HepG2 (cell line): Measurements from ENCODE around the gene ATP11A. TPM values are rescaled to one million over a fixed set of nuclear protein-coding genes. Genes with fewer than 3 reads are reported as not detected.

ENCODE experiments used
- ATAC-seq: fragments of 200-7000 bp; cut with Tn5 transposase; 3 replicates; pipeline ENCODE4 v1.9.1; 2020; ENCODE audit warnings: mild to moderate bottlenecking, moderate library complexity
- BruUV-seq: library from RNA; stranded (reverse); fragments of 400-500 nt; replicated peaks from 2 replicates; lab custom pipeline; 2021; lab: Mats Ljungman, UMichigan
- CTCF ChIA-PET: fragments of 300-600 bp; formaldehyde crosslinking; extraction: SDS; loops from one replicate; lab custom pipeline; 2021; ENCODE audit warnings: low total read pairs, inconsistent platforms, low intra/inter-chr PET ratio; lab: Yijun Ruan, JAX
- POLR2A ChIA-PET: fragments of 350-600 bp; sonication (Branson Sonifier 250); formaldehyde crosslinking; loops from one replicate; lab custom pipeline; 2020; ENCODE audit warnings: antibody characterized with exemption, inconsistent platforms; lab: Yijun Ruan, JAX
- DNase-seq: peaks from one replicate; pipeline ENCODE4 v3.0.0-alpha.2; 2015; ENCODE audit warnings: low spot score
- FAIRE-seq: peaks from 3 replicates; lab custom pipeline; 2011; peaks lifted over from hg19 to GRCh38; lab: Jason Lieb, UNC
- H2AFZ ChIP-seq: one replicate; pipeline ENCODE4 v1.6.1; 2011; ENCODE audit warnings: low read length, inconsistent platforms
- H3K27ac ChIP-seq: fragments of 300-600 bp; 3 replicates; pipeline ENCODE4 v1.8.0; 2011; ENCODE audit warnings: mixed run types, mild to moderate bottlenecking, mixed read lengths, low read length, inconsistent platforms; ENCODE audit not compliant: insufficient read depth; ENCODE audit errors: extremely low read length
- H3K27me3 ChIP-seq, 2 experiments: fragments of 200-600 bp in 1 of 2; 2 replicates in 1 of 2; 3 replicates in 1 of 2; pipeline versions ENCODE4 v1.6.0 to v1.8.0; 2011; ENCODE audit warnings: low read length in 2 of 2, mild to moderate bottlenecking in 2 of 2, moderate library complexity in 2 of 2, inconsistent platforms in 1 of 2; ENCODE audit not compliant: insufficient read depth in 2 of 2, control insufficient read depth in 1 of 2
- H3K36me3 ChIP-seq, 2 experiments: fragments of 200-600 bp in 1 of 2; replicated peaks in 1 of 2; 2 replicates in 1 of 2; 3 replicates in 1 of 2; pipeline versions ENCODE4 v1.5.1 to v1.8.0; 2011; ENCODE audit warnings: low read length in 2 of 2, inconsistent platforms in 1 of 2; ENCODE audit not compliant: insufficient read depth in 2 of 2, control insufficient read depth in 1 of 2
- H3K4me1 ChIP-seq: 2 replicates; pipeline ENCODE4 v1.5.1; 2012; ENCODE audit warnings: low read length, inconsistent platforms; ENCODE audit not compliant: insufficient read depth
- H3K4me2 ChIP-seq: 2 replicates; pipeline ENCODE4 v1.6.0; 2011; ENCODE audit warnings: low read depth, low read length, inconsistent platforms
- H3K4me3 ChIP-seq, 3 experiments: fragments of 200-600 bp in 1 of 3; sonication (generic), shearing (Covaris generic) in 1 of 3; replicated peaks in 1 of 3; 2 replicates each; pipeline ENCODE4 v1.5.1; 2011 to 2016; ENCODE audit warnings: low read length in 3 of 3, inconsistent platforms in 2 of 3, low read depth in 2 of 3, mild to moderate bottlenecking in 2 of 3, control low read depth in 1 of 3, mixed read lengths in 1 of 3; ENCODE audit not compliant: insufficient read depth in 1 of 3
- H3K79me2 ChIP-seq: one replicate; pipeline ENCODE4 v1.6.1; 2011; ENCODE audit warnings: low read length, inconsistent platforms; ENCODE audit not compliant: insufficient read depth
- H3K9ac ChIP-seq: 2 replicates; pipeline ENCODE4 v1.6.0; 2011; ENCODE audit warnings: mild to moderate bottlenecking, low read depth, low read length, inconsistent platforms; ENCODE audit not compliant: insufficient read depth
- H3K9me3 ChIP-seq: 2 replicates; pipeline ENCODE4 v1.5.1; 2012; ENCODE audit warnings: mild to moderate bottlenecking, low read length
- H4K20me1 ChIP-seq: 2 replicates; pipeline ENCODE4 v1.6.0; 2011; ENCODE audit warnings: inconsistent platforms, mild to moderate bottlenecking, low read length, moderate library complexity; ENCODE audit not compliant: insufficient read depth
- AKAP8 ChIP-seq: sonication (generic); formaldehyde crosslinking; IDR thresholded peaks from 2 replicates; pipeline ENCODE4 v1.5.1; 2020; ENCODE audit warnings: mild to moderate bottlenecking, missing genetic modification reagents
- RBM22 ChIP-seq: fragments of 200-400 bp; formaldehyde crosslinking; optimal IDR thresholded peaks from 2 replicates; pipeline ENCODE3; 2017; ENCODE audit warnings: mild to moderate bottlenecking, low read length, moderate library complexity
- ZBTB38 ChIP-seq: sonication (generic); formaldehyde crosslinking; IDR thresholded peaks from 2 replicates; pipeline ENCODE4 v1.5.1; 2020; ENCODE audit warnings: mild to moderate bottlenecking, missing genetic modification reagents
- ZNF17 ChIP-seq: sonication (generic); formaldehyde crosslinking; IDR thresholded peaks from 2 replicates; pipeline ENCODE4 v1.5.0; 2020; ENCODE audit warnings: mild to moderate bottlenecking, missing genetic modification reagents
- WGBS: methylation state at CpG from one replicate; pipeline ENCODE4 v1.1.6; 2017; ENCODE audit warnings: low lambda C conversion rate; 5-methylcytosine and 5-hydroxymethylcytosine counted together
- in situ Hi-C: cut with HindIII; loops from 2 replicates; pipeline ENCODE4 v1.10.0; 2017; ENCODE audit warnings: low pct_unique_long_range_greater_than_20kb; ENCODE audit not compliant: extremely low pct_ligation_motif_present
- intact Hi-C: fragments of 100-400 bp; cut with micrococcal nuclease; formaldehyde crosslinking; loops from one replicate; pipeline ENCODE4 v1.10.0; 2022; ENCODE audit not compliant: unreplicated experiment
- polyA plus RNA-seq, 8 experiments: library from polyadenylated mRNA; depleted of rRNA in 3 of 8; stranded (reverse) in 7 of 8; unstranded in 1 of 8; fragments of >200 nt; fragmentation: Illumina TruSeq in 4 of 8; extraction: Trizol in 4 of 8; gene quantifications; 2 replicates each; pipeline versions ENCODE4 v1.2.1 to v1.2.3, GENCODE V29; 2011 to 2016; ENCODE audit warnings: low read depth in 4 of 8, missing spikeins in 1 of 8, mixed read lengths in 1 of 8; ENCODE audit not compliant: insufficient read depth in 1 of 8
- total RNA-seq, 5 experiments: library from RNA; depleted of rRNA; stranded (reverse); fragments of >200 nt; fragmentation: Illumina TruSeq; extraction: Trizol; gene quantifications; 2 replicates each; pipeline ENCODE4 v1.2.3, GENCODE V29; 2016; ENCODE audit warnings: low read depth in 1 of 5

ATP11A gene
- total and polyA plus RNA-seq, 2 of the 13 experiments (the other 11 are each of a cell fraction or from before 2014, with no cell fraction given), result 18.4 to 20.1 TPM

GRCh38 chr13:112715715-112716460 lies 26.1 kb downstream of the ATP11A start:
- Histone ChIP-seq H2AFZ (no peak overlapping the region), H3K9ac (no peak overlapping the region), H3K4me2 (no peak overlapping the region), H3K36me3 (peaks cover 9 to 27% of the 10 kb centered on the region in 2 experiments; a peak in 3 of 5 replicates), H3K4me3 (no peak overlapping the region), H3K27ac (peak overlapping the region; percentile 8), H3K79me2 (peaks cover 84% of the 10 kb centered on the region), H3K4me1 (peaks cover 83% of the 10 kb centered on the region), H4K20me1 (peaks cover 17% of the 10 kb centered on the region; the same call in 1 of the 2 replicates), H3K9me3 (peaks cover 10% of the 10 kb centered on the region), H3K27me3 (no peaks in the 10 kb centered on the region)
- BruUV-seq, result no TSS peak
- in situ Hi-C loops, result no loop called here
- ChIA-PET POLR2A (interaction anchor here (1.6 kb wide), 1 partner anchor 41 kb away, joined by 9 read pairs; no protein-coding TSS in a partner anchor), CTCF (no interaction called here)
- DNase-seq (no peak), FAIRE-seq (no peak), ATAC-seq (no peak)
- no peak for TF ChIP-seq AKAP8 (CRISPR knock-in tag)
- TF ChIP-seq RBM22, result peak; percentile 43
- intact Hi-C loops, result no loop called here
- 83% methylated on average over 11 of the region's 13 CpGs for WGBS

- ChIA-PET CTCF (no interaction called here), POLR2A (no interaction called here)
- H3K27ac ChIP-seq, result no peak overlapping the region
- peaks cover 80% of the 10 kb centered on the region for H3K79me2 ChIP-seq
- H3K27me3 ChIP-seq, result no peaks in the 10 kb centered on the region
- DNase-seq, result no peak
- ATAC-seq, result no peak
- H3K4me1 ChIP-seq, result peaks cover 83% of the 10 kb centered on the region
- H3K9me3 ChIP-seq, result peaks cover 10% of the 10 kb centered on the region
- FAIRE-seq, result no peak
- no peak overlapping the region for H3K9ac ChIP-seq
- no peak overlapping the region for H3K4me3 ChIP-seq
- 80% methylated on average over 2 of the region's 13 CpGs for WGBS
- no peak overlapping the region for H3K4me2 ChIP-seq
- H2AFZ ChIP-seq, result no peak overlapping the region
- no TSS peak for BruUV-seq
- H4K20me1 ChIP-seq, result peaks cover 12% of the 10 kb centered on the region; the same call in 1 of the 2 replicates
- in situ Hi-C loops, result no loop called here
- intact Hi-C loops, result no loop called here
- TF ChIP-seq ZNF17 (CRISPR knock-in tag) (no peak), ZBTB38 (CRISPR knock-in tag) (peak; percentile 21; the same call in 1 of the 2 replicates)
- TF ChIP-seq, all 625 proteins: peak for 1
- H3K36me3 ChIP-seq, result peaks cover 9 to 27% of the 10 kb centered on the region in 2 experiments; a peak in 3 of 5 replicates
Observed at GRCh38 chr13:112716461-112716820, 26.6 kb downstream of the ATP11A start.
